HG02970 (cell line): ENCODE data around the gene COQ9.

Experiments used
- ATAC-seq: cut with Tn5 transposase; IDR thresholded peaks from one replicate; pipeline ENCODE4 v1.9.1; 2021; ENCODE audit warnings: mild to moderate bottlenecking, moderate library complexity, moderate number of reproducible peaks; ENCODE audit not compliant: unreplicated experiment, low FRiP score

COQ9 gene

GRCh38 chr16:57507136-57508034 lies 60.1 kb downstream of the COQ9 start:
- no peak for ATAC-seq

DNA sequence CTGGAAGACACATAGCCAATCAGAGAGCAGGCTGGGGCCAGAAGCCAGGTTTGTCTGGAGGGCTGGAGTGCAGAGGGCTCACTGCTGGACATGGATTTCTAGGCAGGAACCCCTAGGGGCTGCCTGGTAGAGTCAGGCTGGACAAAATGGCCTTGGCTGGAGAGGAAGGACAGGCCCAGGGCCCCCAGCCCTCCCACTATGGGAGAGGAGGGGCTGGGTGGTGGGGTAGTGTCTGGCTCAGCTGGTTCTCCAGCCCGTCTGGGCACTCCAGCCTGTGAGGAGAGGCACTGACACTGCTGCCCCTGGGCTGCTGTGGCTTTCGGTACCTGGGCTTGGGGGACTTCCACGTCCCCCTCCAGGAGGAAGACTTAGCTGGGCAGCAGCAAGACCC lies 60.8 kb downstream of the COQ9 start:
- no peak for ATAC-seq

DNA sequence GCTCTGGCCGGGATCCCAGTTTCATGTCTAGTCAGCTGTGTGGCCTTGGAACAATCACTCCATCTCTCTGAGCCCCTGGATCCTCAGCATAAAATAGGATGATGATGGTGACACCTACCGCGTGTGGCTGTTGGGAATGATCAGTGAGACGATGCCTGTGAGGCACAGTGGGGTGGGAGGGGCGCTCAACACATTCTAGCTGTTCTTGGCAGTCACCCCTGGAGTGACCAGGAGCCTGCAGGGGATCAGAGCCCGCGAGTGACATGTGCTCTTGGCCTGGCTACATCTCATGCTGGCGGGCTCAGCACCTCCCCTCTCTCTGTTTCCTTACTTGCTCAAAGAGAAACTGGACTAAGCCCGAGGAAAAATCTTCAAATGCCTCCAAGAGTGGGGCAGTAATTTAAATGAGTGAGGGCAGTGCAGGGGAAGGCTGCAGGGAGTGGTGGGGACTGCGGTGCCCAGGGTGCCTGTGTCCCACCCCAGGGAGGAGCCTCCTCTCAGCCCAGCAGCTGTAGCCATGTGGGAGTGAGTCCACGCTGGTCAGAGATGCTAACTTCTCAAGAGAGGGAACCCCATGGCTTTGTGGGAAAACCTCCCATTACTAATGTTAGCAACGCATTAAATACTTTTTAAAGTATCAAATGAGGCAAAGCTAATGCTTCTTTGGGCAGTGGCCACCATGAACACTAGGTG lies 62.1 kb downstream of the COQ9 start:
- no peak for ATAC-seq

DNA sequence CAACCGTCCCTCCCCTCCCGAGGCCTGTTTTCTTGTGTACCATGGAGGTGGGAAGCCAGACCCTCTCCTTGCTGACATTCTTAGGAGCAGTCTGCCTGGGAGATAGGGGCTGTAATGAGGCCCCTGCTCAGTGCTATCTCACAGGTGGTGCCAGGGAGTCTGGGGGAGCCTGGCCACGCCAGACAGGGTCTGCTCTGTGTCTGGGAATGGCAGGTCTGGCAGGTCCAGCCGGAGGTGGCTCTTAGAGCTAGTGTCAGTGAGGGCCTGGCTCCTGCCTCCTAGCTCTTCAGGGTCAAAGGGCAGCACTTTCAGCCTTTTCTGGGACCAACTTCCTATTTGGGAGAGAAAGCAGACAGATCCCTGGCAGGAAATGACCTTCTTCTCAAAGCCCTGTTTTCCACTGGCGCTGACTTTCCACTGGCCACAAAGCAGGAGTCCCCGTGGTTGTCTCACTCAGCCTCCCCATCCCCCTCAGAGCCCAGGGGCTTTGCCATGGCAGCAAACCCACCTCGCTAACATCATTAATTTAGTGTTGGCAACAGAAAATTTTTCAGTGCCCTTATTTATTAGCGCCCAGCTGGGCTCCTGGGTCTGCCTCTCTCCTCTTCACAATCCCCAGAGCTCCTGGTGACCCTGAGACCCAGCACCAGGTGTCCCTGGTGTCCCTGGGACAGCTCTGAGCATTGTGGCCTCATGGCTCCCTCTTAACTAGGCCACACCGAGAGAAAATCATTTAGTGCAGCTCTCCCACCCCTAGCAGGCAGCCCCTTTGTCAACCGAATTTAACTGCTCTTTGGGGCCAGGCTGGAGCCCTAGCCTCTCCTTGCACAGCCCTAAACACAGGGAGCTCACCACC lies 63.0 kb downstream of the COQ9 start:
- ATAC-seq: no peak
